Keratinocyte (primary cell): ENCODE results near the gene RNF125. TPM values are rescaled to one million over a fixed set of nuclear protein-coding genes. Genes with fewer than 3 reads are reported as not detected.

Experiments
- DNase-seq: peaks from one replicate; pipeline ENCODE4 v3.0.0-alpha.2; 2011; ENCODE audit warnings: low read depth, missing footprints, low spot score
- FAIRE-seq: peaks from 2 replicates; lab custom pipeline; 2011; peaks lifted over from hg19 to GRCh38; lab: Jason Lieb, UNC
- H2AFZ ChIP-seq: 2 replicates; pipeline ENCODE4 v1.6.0; 2012; ENCODE audit warnings: low read length, control low read depth, inconsistent platforms; ENCODE audit not compliant: control insufficient read depth
- H3K27ac ChIP-seq: 2 replicates; pipeline ENCODE4 v1.5.1; 2011; ENCODE audit warnings: low read length; ENCODE audit not compliant: control insufficient read depth, insufficient read depth
- H3K27me3 ChIP-seq: 3 replicates; pipeline ENCODE4 v1.6.0; 2011; ENCODE audit warnings: low read length; ENCODE audit not compliant: control insufficient read depth, insufficient read depth; ENCODE audit errors: extremely low read depth
- H3K36me3 ChIP-seq, 2 experiments: 2 replicates in 1 of 2; 3 replicates in 1 of 2; pipeline ENCODE4 v1.5.1; 2011; ENCODE audit warnings: low read length in 2 of 2, mild to moderate bottlenecking in 1 of 2; ENCODE audit not compliant: control insufficient read depth in 2 of 2, insufficient read depth in 2 of 2; ENCODE audit errors: extremely low read depth in 1 of 2
- H3K4me1 ChIP-seq: 3 replicates; pipeline ENCODE4 v1.5.1; 2011; ENCODE audit warnings: low read length; ENCODE audit not compliant: control insufficient read depth, insufficient read depth; ENCODE audit errors: extremely low read depth
- H3K4me2 ChIP-seq: 3 replicates; pipeline ENCODE4 v1.6.0; 2011; ENCODE audit warnings: low read depth, low read length; ENCODE audit not compliant: control insufficient read depth, insufficient read depth; ENCODE audit errors: extremely low read depth
- H3K4me3 ChIP-seq, 3 experiments: fragments of 200-600 bp in 1 of 3; sonication (generic) in 1 of 3; 2 replicates in 2 of 3; 3 replicates in 1 of 3; pipeline ENCODE4 v1.5.1; 2011 to 2016; ENCODE audit warnings: low read length in 3 of 3, mild to moderate bottlenecking in 3 of 3, control low read depth in 2 of 3, inconsistent platforms in 1 of 3, low read depth in 1 of 3, mixed read lengths in 1 of 3, mixed run types in 1 of 3, moderate library complexity in 1 of 3; ENCODE audit not compliant: control insufficient read depth in 2 of 3, insufficient read depth in 2 of 3; ENCODE audit errors: extremely low read depth in 1 of 3
- H3K79me2 ChIP-seq: 2 replicates; pipeline ENCODE4 v1.6.0; 2012; ENCODE audit warnings: low read length; ENCODE audit not compliant: control insufficient read depth, insufficient read depth
- H3K9ac ChIP-seq: 3 replicates; pipeline ENCODE4 v1.6.0; 2011; ENCODE audit warnings: low read length; ENCODE audit not compliant: control insufficient read depth, insufficient read depth; ENCODE audit errors: extremely low read depth
- H3K9me1 ChIP-seq: 3 replicates; pipeline ENCODE4 v1.6.0; 2011; ENCODE audit warnings: low read length; ENCODE audit not compliant: control insufficient read depth, insufficient read depth; ENCODE audit errors: extremely low read depth
- H3K9me3 ChIP-seq: 2 replicates; pipeline ENCODE4 v1.5.1; 2012; ENCODE audit warnings: low read depth, low read length; ENCODE audit not compliant: control insufficient read depth
- H4K20me1 ChIP-seq: 3 replicates; pipeline ENCODE4 v1.6.0; 2011; ENCODE audit warnings: low read length; ENCODE audit not compliant: control insufficient read depth, insufficient read depth; ENCODE audit errors: extremely low read depth
- EZH2 ChIP-seq: IDR thresholded peaks from one replicate; pipeline ENCODE4 v1.6.1; 2012; ENCODE audit warnings: inconsistent platforms, mild to moderate bottlenecking, low read length, moderate library complexity
- dilution Hi-C: fragments of 300-500 bp; cut with MboI; formaldehyde crosslinking; loops from one replicate; pipeline ENCODE4 v1.7.0; 2020; ENCODE audit warnings: low sequenced_read_pairs; ENCODE audit not compliant: extremely low pct_ligation_motif_present
- polyA plus RNA-seq, 5 experiments: library from polyadenylated mRNA; depleted of rRNA in 3 of 5; stranded (reverse) in 3 of 5; stranded (forward) in 1 of 5; unstranded in 1 of 5; fragments of >200 nt; gene quantifications; 1 replicate in 1 of 5; 2 replicates in 3 of 5; 3 replicates in 1 of 5; pipeline versions ENCODE4 v1.2.1 to v1.2.3, GENCODE V29; 2011 to 2012; ENCODE audit warnings: missing spikeins in 2 of 5, low read depth in 1 of 5, low replicate concordance in 1 of 5
- TF ChIP-seq, protein P1 (sequence below), 3 experiments: IDR thresholded peaks in 1 of 3; conservative IDR thresholded peaks in 1 of 3; optimal IDR thresholded peaks in 1 of 3; 2 replicates in 2 of 3; 3 replicates in 1 of 3; pipeline versions ENCODE3 to v1.5.1; 2011; ENCODE audit warnings: low read length in 3 of 3, mild to moderate bottlenecking in 3 of 3, moderate library complexity in 2 of 3, control low read depth in 1 of 3, inconsistent platforms in 1 of 3; ENCODE audit not compliant: insufficient read depth in 2 of 3; ENCODE audit errors: extremely low read depth in 1 of 3

The RNF125 gene
- polyA plus RNA-seq, 1 donor (not counting 4 experiments of a cell fraction or from before 2014, with no cell fraction given): 4.5 TPM

DNA sequence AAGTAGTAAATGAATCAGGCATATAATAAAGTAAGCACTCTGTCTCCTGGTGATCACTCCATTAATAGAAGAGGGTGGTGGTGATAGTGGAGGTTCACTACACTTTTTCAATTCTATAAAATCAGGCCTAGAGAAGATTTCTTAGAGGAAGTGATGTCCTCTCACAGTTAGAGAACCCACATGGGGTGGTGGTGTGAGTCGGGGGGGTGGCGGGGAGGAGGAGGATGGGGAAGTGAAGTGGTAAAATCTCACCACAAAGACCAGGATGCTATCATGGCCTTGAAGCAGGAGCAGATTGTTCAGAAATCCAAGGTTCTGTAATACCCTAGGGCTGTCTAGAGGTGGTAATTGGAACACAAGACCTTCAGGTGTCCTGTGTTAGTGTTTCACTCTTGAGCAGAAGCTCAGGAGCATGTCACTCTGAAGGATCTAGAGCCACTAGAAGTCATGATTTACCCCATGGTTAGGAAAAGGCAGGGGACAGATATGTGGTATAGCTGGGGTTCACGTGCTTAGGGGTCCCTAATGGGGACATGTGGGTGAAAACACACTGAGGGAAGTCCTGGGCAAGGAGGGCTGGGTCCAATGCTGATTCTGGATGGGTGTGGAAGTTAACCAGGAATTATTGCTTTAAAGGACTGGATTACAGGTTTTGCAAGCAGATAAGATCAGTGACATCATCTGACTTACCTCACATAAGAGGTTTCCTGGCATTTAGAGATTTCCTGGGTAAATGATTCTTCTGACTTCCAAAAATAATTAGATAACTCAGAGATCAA lies 31.0 kb downstream of the RNF125 start:
- no peak for DNase-seq
- no peak overlapping the region for H2AFZ ChIP-seq
- TF ChIP-seq EZH2: no peak
- TF ChIP-seq, protein P1, sequence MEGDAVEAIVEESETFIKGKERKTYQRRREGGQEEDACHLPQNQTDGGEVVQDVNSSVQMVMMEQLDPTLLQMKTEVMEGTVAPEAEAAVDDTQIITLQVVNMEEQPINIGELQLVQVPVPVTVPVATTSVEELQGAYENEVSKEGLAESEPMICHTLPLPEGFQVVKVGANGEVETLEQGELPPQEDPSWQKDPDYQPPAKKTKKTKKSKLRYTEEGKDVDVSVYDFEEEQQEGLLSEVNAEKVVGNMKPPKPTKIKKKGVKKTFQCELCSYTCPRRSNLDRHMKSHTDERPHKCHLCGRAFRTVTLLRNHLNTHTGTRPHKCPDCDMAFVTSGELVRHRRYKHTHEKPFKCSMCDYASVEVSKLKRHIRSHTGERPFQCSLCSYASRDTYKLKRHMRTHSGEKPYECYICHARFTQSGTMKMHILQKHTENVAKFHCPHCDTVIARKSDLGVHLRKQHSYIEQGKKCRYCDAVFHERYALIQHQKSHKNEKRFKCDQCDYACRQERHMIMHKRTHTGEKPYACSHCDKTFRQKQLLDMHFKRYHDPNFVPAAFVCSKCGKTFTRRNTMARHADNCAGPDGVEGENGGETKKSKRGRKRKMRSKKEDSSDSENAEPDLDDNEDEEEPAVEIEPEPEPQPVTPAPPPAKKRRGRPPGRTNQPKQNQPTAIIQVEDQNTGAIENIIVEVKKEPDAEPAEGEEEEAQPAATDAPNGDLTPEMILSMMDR (optimal IDR thresholded peaks at IDR 0.05 in 1 of 3, IDR thresholded peaks at IDR 0.05 in 1 of 3, conservative IDR thresholded peaks at IDR 0.05 in 1 of 3; ENCODE audit: extremely low read depth in 1 of 3, insufficient read depth in 2 of 3, low read length in 3 of 3): no peak
- H3K79me2 ChIP-seq: no peaks in the 10 kb centered on the region
- peak overlapping the region; percentile 29 for H3K4me2 ChIP-seq
- no peak overlapping the region for H3K4me3 ChIP-seq
- no peak overlapping the region for H3K27ac ChIP-seq
- no peaks in the 10 kb centered on the region for H4K20me1 ChIP-seq
- H3K27me3 ChIP-seq: no peaks in the 10 kb centered on the region
- dilution Hi-C loops: no loop called here
- H3K9me3 ChIP-seq: no peaks in the 10 kb centered on the region
- no peaks in the 10 kb centered on the region for H3K36me3 ChIP-seq
- no peak for FAIRE-seq
- no peak overlapping the region for H3K9ac ChIP-seq
- peaks cover 2% of the 10 kb centered on the region for H3K9me1 ChIP-seq
- peaks cover 6% of the 10 kb centered on the region for H3K4me1 ChIP-seq

DNA sequence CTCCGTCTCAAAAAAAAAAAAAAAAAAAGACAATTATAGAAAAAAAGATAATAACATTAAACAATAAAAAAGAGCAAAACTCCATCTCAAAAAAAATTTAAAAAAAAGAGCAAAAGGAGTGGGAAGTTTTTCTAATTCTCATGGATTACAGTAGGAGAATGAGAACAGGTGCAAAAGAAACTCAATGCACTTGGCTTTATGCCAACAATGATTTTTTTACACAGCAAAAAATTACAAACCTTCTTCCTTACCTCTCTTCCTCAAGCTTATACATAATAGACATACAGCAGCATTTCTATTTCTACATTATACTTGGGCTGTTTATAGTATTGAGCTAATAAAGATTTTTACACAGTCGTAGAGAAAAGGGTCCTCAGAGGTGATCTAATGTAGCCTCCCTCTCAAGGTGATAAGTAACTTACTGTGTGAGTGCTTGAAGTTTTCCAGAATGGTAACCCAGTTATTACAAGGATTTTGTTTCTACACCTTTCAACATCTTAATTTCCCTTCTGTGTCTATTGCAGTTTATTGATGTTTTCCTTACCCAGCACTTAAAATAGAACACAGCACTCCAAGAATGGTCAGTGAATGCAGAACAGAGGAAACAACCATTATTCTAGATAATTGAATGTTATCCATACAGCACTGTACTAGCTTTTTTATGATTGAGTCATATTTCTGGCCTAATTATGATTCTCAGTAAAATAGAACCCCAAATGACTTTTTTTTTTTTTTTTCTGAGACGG lies 38.2 kb downstream of the RNF125 start:
- no peak overlapping the region for H3K27ac ChIP-seq

More for the DNA sequence above, 38.2 kb downstream of the RNF125 start:
- no peaks in the 10 kb centered on the region for H4K20me1 ChIP-seq
- no peaks in the 10 kb centered on the region for H3K27me3 ChIP-seq
- H3K36me3 ChIP-seq: no peaks in the 10 kb centered on the region
- DNase-seq: no peak
- no peak overlapping the region for H2AFZ ChIP-seq
- H3K9ac ChIP-seq: no peak overlapping the region
- no peak for FAIRE-seq
- no peaks in the 10 kb centered on the region for H3K79me2 ChIP-seq
- no peak overlapping the region for H3K4me3 ChIP-seq
- dilution Hi-C loops: no loop called here
- no peaks in the 10 kb centered on the region for H3K4me1 ChIP-seq
- no peak for TF ChIP-seq EZH2
- TF ChIP-seq, protein P1 (optimal IDR thresholded peaks at IDR 0.05 in 1 of 3, IDR thresholded peaks at IDR 0.05 in 1 of 3, conservative IDR thresholded peaks at IDR 0.05 in 1 of 3; ENCODE audit: extremely low read depth in 1 of 3, insufficient read depth in 2 of 3, low read length in 3 of 3): no peak
- H3K9me1 ChIP-seq: no peaks in the 10 kb centered on the region
- no peaks in the 10 kb centered on the region for H3K9me3 ChIP-seq
- no peak overlapping the region for H3K4me2 ChIP-seq
